ENCODE data around the gene B3GNT8.
A peak's percentile ranks its signal among the peaks of the same experiment; 100 is the strongest.
"Not testable (repeated sequence)": the region's sequence is repeated elsewhere in the genome, so short reads cannot be mapped to it uniquely, and the experiment has no call there.

Gene B3GNT8, protein sequence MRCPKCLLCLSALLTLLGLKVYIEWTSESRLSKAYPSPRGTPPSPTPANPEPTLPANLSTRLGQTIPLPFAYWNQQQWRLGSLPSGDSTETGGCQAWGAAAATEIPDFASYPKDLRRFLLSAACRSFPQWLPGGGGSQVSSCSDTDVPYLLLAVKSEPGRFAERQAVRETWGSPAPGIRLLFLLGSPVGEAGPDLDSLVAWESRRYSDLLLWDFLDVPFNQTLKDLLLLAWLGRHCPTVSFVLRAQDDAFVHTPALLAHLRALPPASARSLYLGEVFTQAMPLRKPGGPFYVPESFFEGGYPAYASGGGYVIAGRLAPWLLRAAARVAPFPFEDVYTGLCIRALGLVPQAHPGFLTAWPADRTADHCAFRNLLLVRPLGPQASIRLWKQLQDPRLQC

DNA sequence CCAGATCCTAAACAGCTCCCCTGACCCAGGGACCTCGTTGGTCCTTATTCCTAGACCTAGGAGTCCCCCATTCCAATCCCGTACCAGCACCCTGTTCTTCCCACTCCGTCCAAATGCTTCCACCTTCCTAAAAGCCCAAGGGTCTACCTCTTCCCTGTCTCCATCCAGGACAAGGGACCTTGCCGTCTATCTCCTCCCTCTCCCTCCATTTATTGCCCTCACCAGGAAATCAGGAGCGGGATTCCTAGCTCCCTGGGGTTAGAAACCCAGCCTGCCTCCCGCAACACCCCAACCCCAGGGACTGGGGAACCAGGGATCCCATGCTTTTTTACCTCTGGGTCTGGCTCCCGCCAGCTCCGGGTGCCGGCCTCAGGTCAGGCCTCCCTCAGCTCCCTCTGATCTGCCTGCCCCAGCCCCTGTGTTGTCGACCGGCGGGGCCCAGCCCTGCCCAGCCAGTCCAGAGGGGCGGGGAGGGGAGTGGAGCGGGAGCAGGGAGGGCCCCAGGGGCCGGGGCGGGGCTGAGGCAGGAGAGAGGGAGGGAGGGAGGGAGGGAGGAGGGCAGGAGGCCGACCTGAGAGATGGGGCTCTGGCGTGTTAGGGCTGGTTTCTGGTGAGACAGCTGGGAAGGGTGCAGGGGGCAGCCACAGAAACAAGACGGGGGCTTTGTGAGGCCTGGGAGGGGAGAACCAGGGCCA is at the start of gene B3GNT8:
Gene B3GNT8 (minus strand): TSS at position 423 of the 695 bp plus-strand sequence. CDS start 596 bp downstream, outside the sequence.
- peak; percentile 89 for DNase-seq

DNA sequence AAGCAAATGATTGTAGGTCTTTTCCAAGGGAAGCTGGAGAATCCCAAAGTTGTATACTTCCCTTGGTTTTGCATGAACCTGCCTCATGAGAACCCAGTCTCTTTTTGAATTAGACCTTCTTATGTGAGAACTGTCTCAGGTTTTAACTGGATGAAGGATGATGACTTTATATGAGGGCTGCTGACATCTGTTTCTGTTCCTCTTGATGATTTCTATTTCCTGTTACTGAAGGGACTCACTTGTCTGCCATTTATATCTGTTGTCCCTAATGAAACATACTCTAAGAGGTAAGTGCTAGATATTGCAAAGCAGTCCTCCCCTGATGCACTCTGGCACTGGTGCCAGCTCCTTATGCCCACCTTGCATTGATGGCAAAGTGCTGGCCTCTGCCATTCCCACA is 49.4 kb upstream of the B3GNT8 start:
- no peak for DNase-seq

DNA sequence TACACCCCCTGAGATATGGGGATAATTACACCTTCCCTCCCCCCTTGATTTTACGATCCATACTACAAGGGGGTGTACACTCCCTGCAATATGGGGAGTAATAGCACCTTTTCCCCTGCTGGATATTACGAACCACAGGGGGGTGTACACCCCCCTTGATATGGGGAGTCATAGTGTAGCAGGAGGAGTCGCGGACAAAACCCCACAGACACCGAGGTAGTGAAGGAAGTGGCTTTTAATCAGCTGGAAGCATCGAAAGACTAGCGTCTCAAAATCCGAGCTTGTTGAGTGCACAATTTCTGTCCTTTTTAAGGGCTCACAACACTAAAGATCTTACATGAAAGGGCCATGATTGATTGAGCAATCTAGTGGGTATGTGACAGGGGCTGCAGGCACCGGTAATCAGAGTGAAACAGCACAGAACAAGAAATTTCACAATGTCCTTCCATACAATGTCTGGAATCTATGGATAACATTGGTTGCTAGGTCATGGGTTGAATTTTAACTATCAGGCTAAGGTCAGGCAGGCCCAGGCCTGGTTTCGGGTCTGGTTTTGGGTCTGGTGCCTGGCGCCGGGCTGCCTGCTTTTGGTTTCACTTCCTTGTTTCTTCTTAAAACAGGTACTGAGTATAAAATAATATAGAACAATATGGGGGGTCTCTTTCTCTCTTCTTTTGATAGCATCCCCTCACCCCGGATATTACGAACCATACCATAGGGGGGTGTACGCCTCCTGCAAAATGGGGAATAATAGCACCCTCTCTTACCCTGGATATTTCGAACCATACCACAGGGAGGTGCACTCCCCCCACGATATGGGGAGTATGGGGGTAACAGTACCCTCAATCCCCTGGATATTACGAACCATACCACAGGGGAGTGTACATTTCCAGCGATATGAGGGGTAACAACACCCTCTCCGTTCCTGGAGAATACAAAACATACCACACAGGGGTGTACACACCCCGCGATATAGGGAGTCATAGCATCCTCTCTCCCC is 36.4 kb upstream of the B3GNT8 start:
- not testable (repeated sequence) for DNase-seq

DNA sequence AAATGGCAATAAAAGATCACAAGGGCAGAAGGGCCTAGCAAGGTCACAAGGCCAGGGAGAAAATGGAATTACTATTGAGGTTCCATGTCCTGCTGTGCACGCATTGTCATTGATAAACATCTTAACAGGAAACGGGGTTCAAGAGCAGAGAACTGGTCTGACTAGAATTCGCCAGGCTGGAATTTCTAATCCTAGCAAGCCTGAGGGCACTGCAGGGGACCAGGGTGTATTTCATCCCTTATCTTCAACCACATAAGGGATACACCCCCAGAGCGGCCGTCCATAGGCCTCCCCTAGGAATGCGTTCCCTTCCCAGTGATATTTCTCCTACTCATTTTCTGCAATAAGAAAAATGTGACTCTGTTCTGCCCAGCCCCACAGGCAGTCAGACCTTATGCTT is 35.3 kb upstream of the B3GNT8 start:
- no peak for DNase-seq

DNA sequence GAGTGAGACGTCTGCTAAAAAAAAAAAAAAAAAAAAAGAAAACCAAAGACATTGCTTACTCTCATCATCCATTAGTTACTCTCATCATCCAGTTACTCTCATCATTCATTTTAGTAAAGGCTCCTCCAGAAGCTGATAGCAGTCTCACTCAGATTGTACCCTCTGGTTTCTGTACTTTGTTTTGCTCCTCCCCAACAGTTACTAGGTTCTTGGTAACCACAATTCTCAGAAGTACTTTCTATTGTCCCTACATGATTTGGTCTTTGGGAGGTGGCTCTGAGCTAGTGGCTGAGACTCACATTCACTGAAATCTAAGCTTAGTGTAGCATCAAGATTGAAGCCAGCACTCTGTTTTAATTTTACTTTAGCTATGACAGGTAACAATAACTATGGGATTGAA is 30.1 kb upstream of the B3GNT8 start:
- no peak for DNase-seq

DNA sequence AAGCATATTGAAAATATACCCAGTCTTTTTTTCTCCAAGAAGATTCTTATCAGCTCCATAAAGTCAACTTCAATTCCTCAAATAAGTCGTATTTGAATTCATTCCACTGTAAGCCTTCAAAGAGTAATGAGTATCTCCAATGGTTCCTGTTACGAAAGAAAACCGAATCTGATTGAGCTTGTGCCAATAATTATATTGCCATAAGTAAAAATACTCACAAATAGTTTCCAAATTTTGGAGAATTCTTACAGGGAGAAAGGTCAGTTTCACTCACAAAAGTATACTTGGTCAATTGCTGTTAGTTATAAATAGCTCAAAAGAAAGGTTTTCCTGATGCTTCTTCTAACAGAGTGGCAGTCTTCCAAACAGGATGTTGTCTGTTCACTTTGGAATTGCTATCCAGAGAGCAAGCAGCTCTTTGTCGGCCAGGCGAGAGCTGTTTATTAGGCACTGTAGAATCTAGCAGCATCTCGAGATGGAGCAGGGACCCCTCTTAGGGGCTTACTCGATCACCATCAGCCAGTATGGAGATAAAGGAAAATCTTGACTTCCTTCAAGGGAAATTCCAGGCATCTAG is 29.3 kb upstream of the B3GNT8 start:
- DNase-seq = no peak

DNA sequence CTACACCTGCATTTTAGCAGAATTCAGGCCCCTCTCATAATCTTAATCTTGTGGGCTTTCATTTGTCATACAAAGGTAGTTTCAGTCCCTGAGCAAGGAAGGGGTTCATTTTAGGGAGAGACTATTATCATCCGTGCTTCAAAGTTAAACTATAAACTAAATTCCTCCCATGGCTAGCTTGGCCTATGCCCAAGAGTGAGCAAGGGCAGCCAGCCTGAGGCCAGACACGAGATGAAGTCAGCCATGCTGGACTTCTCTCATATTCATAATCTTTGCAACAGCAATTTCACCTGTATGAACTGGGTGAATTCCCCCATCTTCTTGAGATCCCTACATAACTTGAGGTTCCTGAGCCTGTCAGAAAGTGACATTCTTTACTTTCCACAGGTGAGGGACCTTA is 28.8 kb upstream of the B3GNT8 start:
- no peak for DNase-seq

DNA sequence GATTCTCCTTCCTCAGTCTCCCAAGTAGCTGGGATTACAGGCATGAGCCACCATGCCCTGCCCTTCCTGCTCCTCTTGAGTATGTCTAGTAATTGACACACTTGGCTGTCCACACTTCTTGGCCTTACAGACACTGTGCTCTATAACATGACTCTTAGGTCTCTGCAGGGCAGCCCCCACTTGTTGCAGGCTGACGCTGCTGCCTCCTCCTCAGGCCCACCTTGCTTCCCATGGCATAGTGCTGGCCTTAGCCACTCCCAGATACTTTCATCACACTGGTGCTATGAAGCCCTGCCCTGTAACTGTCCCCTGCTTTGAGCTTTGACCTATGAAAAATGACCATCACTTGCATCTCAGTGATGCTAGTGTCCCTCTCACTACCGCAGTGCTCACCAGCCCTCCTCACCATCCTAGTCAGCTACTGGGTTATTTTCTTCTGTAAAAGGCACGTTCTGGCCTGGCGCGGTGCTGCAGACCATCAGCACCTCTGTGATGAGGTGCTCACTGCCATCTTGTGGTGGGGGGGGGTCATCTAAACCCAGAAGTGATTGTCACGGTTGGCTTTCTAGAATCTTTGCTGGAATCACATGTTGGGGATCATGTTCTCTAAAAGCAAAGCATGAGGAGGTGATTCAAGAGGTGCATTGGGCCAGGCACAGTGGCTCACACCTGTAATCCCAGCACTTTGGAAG is 25.6 kb upstream of the B3GNT8 start:
- DNase-seq = no peak

DNA sequence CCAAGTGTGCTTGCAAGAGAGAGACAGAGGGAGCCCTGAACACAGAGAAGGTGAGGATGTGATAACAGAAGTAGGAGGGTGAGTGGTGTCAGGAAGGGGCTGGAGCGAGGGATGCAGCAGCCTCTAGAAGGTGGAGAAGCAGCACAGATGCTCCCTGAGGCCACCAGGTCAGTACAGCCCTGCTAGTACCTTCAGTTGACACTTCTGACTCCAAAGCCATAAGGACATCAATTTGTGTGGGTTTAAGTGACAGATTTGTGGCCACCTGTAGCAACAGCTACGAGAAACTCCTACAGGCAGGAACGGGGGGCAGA is 22.6 kb upstream of the B3GNT8 start:
- no peak for DNase-seq

DNA sequence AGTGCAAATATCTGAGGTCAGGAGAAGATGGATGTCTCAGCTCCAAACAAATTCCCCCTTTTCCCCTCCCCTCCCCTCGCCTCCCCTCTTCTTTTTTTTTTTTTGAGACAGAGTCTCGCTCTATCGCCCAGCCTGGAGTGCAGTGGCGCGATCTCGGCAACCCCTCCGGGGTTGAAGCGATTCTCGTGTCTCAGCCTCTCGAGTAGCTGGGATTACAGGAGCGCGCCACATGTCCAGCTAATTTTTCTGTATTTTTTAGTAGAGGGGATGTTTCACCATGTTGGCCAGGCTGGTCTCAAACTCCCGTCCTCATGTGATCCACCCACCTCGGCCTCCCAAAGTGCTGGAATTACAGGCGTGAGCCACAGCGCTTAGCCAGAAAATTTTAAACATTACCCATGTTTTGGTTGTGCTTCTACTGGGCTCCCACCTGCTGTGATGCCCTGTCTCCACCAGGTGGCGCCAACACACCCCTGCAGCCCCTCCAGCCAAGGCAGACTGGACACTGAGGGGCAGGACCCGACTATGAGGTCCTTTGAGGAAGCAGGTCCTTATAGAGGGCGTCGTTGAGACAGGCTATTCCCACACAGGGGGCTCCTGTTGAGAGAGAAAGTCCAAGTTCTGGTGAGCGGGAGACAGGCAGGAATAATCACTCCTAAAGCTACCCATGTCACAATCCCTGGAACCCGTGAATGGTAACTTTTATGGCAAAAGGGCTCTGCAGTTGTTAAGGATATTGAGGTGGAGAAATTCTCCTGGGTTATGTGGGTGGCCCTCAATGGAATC is 22.1 kb upstream of the B3GNT8 start:
- peak; percentile 86 for DNase-seq

DNA sequence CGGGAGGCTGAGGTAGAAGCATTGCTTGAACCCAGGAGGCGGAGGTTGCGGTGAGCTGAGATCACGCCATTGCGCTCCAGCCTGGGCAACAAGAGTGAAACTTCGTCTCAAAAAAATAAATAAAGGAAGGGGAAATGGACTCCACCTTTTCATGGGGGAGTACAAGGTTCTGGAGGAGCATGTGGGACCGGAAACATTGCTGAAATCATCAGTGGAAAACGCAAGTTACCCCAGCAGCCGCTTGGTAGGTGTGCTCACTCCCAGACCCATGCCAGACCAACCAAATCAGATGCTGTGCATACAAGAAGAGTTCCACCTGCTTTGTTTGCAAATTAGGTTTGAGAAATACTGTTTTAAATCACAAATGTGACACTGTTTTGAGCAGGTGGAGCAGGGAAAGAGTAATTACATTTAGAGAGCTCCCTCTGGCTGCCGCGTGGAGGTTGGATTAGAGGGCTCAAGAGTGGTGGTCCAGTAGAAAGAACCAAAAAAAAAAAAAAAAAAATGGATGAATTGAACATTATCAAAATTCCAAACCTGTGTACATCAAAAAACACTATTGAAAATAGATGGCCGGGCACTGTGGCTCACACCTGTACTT is 20.7 kb upstream of the B3GNT8 start:
- no peak for DNase-seq

DNA sequence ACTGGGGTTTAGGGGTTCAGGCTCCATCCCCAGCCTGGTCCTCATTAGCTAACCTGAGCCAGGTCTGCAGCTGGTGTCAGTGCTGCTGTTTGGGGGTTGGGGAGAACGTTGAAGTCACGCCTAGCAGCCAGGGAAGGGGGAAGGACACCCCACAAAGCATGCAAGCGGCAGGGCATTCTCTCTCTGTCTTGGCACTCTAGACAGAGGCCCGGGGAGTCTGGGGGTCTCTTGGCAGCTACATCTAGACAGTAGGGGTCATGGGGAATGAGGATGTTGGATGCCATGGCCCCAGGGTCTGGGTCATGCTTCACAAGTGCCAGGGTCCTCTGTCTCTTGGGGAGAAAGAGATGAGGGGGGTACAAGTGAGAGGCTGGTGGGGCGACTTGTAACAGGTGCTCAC is 18.4 kb upstream of the B3GNT8 start:
- DNase-seq = no peak

DNA sequence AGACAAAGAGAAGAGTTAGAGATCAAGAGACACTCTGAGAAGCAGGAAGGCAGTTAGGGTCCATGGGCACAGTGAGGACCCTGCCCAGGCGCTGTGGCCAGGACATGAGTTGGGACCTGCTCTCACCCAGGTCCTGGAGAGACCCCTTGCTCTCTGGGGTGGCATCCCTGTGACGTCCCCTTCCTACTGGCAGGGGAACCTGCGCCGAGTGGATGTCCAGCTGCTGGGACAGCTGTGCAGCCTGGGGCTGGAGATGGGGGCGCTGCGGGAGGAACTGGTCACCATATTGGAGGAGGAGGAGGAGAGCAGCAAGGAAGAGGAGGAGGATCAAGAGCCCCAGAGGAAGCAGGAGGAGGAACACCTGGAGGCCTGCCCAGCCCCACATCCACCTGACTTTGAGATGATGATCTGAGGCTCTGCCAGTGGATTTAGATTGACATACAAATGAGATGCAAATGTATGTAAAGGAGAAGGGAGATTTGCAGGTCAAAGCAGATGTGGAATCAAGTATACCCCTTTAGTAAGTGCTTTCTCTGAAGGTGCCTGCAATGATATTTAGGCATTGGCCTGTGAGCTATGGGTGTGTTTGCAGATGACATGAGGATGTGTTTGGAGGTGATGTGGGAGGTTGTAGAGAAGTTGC is 16.8 kb upstream of the B3GNT8 start:
- no peak for DNase-seq

DNA sequence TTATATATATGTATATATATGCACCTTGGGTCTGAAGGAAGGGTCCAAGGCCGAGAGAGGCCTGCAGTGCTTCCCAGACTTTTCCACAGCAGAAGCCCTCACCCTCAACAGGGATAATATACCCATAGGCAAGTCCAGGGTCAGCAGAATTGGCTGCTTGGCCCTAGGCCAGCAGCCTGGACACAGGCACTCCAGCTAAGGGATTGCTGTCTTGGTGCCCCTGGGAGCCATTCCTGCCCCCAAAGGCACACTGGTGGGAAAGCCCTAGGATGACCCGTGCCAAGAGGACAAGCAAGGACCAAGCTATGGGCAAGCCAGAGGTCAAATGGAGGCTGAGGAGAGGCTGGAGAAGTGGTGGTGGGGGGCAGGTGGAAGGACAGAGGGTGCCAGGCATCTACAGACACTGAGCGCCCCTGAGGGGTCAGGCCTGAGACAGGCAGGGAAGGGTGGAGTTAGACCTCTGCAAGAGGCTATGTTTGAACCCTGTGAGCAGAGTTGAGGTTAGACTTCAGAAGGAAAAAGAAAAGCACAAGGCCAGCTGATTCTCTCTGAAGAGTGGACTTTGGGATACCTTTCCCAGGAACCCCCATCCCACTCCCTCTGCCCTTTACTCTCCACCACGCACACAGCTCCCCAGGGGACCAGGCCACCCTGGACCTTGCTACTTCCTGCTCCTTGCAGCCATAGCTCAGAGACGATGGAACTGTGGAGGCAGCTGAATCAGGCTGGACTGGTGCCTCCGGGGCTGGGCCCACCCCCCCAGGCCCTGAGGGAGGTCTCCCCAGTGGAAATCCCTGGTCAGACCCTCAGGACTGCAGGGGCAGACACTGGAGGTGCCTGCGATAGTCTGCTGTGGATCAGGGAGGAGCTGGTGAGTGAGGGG is 15.5 kb upstream of the B3GNT8 start, which contains the start of gene ERICH4:
Gene ERICH4 (plus strand): TSS at position 684 of the 883 bp plus-strand sequence. CDS start 14 bp downstream, at position 698.
- DNase-seq = no peak

DNA sequence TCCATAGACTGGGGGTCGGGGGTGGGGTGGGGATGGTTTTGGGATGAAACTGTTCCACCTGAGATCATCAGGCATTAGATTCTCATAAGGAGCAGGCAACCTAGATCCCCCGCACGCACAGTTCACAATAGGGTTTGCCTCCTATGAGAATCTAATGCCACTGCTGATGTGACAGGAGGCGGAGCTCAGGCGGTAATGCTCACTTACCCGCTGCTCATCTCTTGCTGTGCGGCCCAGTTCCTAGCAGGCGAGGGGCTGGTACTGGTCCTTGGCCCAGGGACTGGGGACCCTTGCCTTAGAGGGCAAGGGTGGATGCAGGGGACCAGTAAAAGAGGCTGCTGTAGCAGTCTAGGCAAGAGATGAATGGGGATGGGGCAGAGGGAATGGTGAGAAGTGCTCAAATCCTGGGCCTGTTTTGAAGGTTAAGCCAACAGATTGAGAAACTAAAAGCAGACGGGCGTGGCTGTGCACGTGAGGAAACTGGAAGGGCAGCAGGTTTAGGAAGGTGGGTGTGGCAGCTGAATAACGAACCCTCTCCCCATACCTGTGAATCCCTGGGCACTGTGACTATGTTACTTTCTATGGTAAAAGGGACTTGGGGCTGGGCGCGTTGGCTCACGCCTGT is 14.3 kb upstream of the B3GNT8 start:
- DNase-seq = no peak

DNA sequence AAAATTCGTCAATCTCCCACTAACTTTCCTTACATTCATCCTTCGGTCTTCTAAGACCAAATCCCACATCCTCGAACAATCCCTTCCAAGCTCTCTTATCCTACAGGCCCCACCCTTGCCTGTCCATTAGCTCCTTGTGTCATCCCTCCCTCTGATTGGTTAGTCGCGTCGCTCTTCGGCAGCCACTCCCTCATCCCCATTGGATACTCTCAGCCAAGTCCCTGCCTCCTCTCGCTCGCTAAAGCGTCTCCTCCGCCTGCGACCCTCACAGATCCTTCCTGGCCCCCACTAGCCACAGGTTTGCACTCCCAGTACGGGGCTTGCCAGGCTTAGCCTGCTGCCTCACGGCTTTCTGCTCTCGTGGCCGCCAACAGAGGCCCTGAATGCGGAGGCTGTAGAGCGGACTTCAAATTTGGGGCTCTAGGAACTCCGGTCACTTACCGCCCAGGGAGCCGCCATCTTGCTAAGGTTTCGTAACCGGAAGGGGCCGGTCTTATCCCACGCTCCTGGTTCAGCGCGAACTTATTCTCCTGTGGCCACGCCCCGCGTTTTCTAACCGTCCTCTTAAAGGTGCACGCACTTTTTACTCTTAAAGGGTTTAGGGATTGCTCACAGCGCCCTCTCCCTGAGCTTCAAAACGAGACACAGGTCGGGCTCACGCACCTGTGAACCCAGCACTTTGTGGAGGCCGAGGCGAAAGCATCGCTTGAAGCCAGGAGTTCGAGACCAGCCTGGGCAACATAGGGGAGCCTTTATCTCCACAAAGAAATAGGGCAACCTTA is 12.5 kb upstream of the B3GNT8 start, which contains the start of gene DMAC2:
Gene DMAC2 (minus strand): TSS at position 472 of the 782 bp plus-strand sequence. CDS start 13 bp downstream, at position 459.
- peak; percentile 100 for DNase-seq

DNA sequence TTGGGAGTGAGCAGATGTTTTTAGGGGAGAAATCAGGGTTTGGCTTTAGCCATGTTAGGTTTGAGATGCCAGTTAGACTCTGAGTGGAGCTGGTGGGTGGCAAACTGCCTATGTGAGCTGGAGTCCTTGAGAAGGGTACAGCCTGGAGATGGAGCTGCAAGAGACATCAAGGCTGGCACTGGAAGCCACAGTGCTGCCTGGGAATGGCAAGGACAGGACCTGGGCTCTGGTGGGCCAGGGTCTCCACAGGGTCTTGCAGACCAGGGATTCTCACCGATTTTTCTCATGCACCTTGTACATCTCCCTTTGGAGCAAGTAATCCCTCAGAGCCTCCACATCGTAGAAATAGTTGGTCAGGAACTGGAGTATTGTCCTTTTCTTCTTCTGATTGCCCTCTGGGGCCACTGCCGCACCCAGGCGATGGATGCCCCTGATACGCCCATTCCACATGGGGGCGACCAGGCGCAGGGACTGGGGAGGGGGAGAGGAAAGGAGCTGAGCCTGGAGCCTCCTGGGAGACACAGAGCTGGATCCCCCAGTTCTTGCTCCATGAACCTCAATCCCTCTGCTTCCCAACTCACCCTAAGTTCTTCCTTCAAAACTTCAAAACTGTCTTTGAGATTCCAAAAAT is 10.9 kb upstream of the B3GNT8 start:
- no peak for DNase-seq

DNA sequence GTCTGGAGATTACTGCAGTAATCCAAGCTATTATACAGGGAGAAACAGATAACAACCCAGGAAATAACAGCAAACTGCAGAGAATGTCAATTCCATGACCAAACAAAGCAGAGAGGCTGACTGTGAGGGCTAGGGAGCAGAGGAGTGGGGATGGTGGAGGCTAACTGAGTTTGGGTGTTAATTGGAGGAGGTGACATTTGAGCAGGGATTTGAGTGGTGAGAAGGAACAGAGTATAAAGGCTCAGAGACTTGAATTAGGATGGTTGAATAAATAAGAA is 9.4 kb upstream of the B3GNT8 start:
- no peak for DNase-seq
